KMS-11 (cell line): ENCODE measurements around the gene UGT2B7.

Experiments
- H2AFZ ChIP-seq: fragments of 200-600 bp; sonication (generic); 2 replicates; pipeline ENCODE4 v1.6.1; 2016; ENCODE audit warnings: antibody characterized with exemption, mixed run types, low read depth
- H3K27ac ChIP-seq: fragments of 200-600 bp; sonication (generic); 2 replicates; pipeline ENCODE4 v1.6.1; 2016; ENCODE audit warnings: mild to moderate bottlenecking, mixed run types
- H3K27me3 ChIP-seq: fragments of 200-600 bp; sonication (generic); 2 replicates; pipeline ENCODE4 v1.6.1; 2017; ENCODE audit warnings: mild to moderate bottlenecking, low read depth, mixed run types, moderate library complexity; ENCODE audit not compliant: insufficient read depth
- H3K36me3 ChIP-seq: fragments of 200-600 bp; sonication (generic); 2 replicates; pipeline ENCODE4 v1.6.1; 2017; ENCODE audit warnings: mild to moderate bottlenecking, mixed run types; ENCODE audit not compliant: insufficient read depth
- H3K4me1 ChIP-seq: fragments of 200-600 bp; sonication (generic); 2 replicates; pipeline ENCODE4 v1.6.1; 2016; ENCODE audit warnings: mild to moderate bottlenecking, low read depth, mixed run types; ENCODE audit not compliant: poor library complexity, severe bottlenecking
- H3K4me2 ChIP-seq: fragments of 200-600 bp; sonication (generic); 2 replicates; pipeline ENCODE4 v1.7.0; 2016; ENCODE audit warnings: mild to moderate bottlenecking, mixed run types
- H3K4me3 ChIP-seq: fragments of 200-600 bp; sonication (generic); IDR thresholded peaks from 2 replicates; pipeline ENCODE4 v1.6.1; 2017; ENCODE audit warnings: low read depth, low read length, mixed read lengths; ENCODE audit not compliant: insufficient read depth
- H3K79me2 ChIP-seq: fragments of 200-600 bp; sonication (generic); 2 replicates; pipeline ENCODE4 v1.6.1; 2016; ENCODE audit warnings: low read depth, mixed run types; ENCODE audit not compliant: insufficient read depth
- H3K9ac ChIP-seq: fragments of 200-600 bp; sonication (generic); 2 replicates; pipeline ENCODE4 v1.6.1; 2016; ENCODE audit warnings: mild to moderate bottlenecking, mixed run types
- H4K20me1 ChIP-seq: fragments of 200-600 bp; sonication (generic); 2 replicates; pipeline ENCODE4 v1.6.1; 2016; ENCODE audit warnings: mild to moderate bottlenecking, mixed run types; ENCODE audit not compliant: insufficient read depth
- TF ChIP-seq, protein P1 (sequence below): fragments of 200-600 bp; sonication (generic); conservative IDR thresholded peaks from 2 replicates; pipeline ENCODE4 v1.6.1; 2017; ENCODE audit warnings: low read depth, mild to moderate bottlenecking, antibody characterized with exemption, low read length, moderate library complexity, mixed read lengths

UGT2B7 gene

DNA sequence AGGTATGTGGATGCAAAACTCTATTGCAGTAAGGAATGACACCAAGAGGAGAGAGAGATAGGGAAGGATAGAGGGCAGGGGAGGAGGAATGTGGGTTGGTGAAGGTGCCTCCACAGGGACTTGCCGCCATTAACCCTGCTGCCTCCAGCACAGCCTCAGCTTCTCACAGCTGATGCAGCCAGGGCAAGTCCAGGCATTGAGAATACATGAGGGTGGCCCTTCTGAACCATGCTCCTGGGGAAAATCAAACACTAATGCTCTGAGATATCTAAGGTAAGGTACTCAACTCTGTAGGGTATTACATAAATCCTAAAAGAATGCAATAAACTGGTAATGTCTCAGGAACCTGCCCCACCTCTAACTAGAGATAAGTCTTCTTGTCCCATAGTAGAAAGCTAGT is 28.7 kb downstream of the UGT2B7 start:
- Histone ChIP-seq H4K20me1 (no peaks in the 10 kb centered on the region), H3K36me3 (no peaks in the 10 kb centered on the region), H2AFZ (no peak overlapping the region), H3K4me2 (no peak overlapping the region), H3K4me1 (no peaks in the 10 kb centered on the region), H3K79me2 (no peaks in the 10 kb centered on the region), H3K4me3 (no peak overlapping the region), H3K27me3 (no peaks in the 10 kb centered on the region), H3K9ac (no peak overlapping the region), H3K27ac (no peak overlapping the region)
- TF ChIP-seq, protein P1, sequence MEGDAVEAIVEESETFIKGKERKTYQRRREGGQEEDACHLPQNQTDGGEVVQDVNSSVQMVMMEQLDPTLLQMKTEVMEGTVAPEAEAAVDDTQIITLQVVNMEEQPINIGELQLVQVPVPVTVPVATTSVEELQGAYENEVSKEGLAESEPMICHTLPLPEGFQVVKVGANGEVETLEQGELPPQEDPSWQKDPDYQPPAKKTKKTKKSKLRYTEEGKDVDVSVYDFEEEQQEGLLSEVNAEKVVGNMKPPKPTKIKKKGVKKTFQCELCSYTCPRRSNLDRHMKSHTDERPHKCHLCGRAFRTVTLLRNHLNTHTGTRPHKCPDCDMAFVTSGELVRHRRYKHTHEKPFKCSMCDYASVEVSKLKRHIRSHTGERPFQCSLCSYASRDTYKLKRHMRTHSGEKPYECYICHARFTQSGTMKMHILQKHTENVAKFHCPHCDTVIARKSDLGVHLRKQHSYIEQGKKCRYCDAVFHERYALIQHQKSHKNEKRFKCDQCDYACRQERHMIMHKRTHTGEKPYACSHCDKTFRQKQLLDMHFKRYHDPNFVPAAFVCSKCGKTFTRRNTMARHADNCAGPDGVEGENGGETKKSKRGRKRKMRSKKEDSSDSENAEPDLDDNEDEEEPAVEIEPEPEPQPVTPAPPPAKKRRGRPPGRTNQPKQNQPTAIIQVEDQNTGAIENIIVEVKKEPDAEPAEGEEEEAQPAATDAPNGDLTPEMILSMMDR: no peak

DNA sequence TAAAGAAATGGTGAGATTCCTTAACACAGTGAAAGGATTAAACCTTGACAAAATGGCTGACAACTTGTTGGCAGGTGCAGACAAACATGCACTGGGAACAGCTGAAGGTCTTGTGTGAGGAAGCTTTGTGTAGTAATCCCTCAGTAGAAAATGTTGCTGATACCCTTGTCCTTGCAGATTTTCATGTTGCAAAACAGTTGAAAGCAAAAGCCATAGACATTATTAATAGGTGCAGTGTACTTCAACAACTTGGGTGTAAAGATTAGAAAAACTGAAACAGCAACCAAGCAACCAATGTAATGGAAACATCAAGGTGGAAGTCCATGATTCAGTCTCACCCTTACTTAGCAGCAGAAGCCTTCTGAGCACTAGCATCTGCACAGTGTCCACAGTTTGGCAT is 29.8 kb downstream of the UGT2B7 start:
- no peak overlapping the region for H3K4me2 ChIP-seq
- no peaks in the 10 kb centered on the region for H3K79me2 ChIP-seq
- H3K4me3 ChIP-seq: no peak overlapping the region
- no peaks in the 10 kb centered on the region for H4K20me1 ChIP-seq
- H3K27me3 ChIP-seq: no peaks in the 10 kb centered on the region
- no peak overlapping the region for H2AFZ ChIP-seq
- no peaks in the 10 kb centered on the region for H3K4me1 ChIP-seq
- H3K9ac ChIP-seq: no peak overlapping the region
- TF ChIP-seq, protein P1: no peak
- H3K36me3 ChIP-seq: no peaks in the 10 kb centered on the region
- H3K27ac ChIP-seq: no peak overlapping the region

DNA sequence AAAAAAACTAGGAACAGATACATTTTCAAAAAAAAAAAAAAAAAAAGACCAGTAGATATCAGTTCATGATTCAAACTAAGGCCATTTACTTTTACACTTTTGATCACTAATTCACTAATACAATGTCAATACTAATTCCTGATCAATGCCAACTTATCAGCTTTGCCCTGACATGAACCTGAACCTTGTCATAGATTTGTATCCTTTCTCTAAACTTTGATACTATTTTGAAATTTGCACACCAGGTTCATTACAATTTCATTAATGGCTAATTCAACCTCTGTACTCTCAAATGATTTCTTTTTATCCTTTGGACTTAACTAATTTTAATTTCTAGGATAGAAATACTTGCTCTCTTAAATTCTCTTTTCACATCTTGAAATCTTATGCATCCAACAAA is 37.7 kb downstream of the UGT2B7 start:
- Histone ChIP-seq H3K79me2 (no peaks in the 10 kb centered on the region), H4K20me1 (no peaks in the 10 kb centered on the region), H3K27ac (no peak overlapping the region), H2AFZ (no peak overlapping the region), H3K4me3 (no peak overlapping the region), H3K4me1 (no peaks in the 10 kb centered on the region), H3K4me2 (no peak overlapping the region), H3K9ac (no peak overlapping the region), H3K27me3 (no peaks in the 10 kb centered on the region), H3K36me3 (no peaks in the 10 kb centered on the region)
- TF ChIP-seq, protein P1: no peak

DNA sequence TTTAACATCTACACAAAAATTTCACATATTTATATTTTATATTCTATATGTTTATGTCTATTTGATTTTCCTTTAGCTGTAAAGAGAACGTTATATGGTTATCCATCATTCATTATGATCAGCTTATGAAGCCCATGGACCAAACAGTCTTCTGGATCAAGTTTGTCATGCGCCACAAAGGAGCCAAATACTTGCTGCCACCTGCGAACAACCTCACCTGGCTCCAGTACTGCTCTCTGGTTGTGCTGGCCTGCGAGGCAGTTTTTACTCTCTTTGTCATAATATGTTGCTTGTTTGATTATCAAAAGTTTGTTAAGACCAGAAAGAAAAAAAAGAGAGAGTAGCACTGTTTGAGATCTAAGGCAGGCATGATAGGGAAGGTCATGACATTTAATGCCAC is 38.2 kb downstream of the UGT2B7 start:
- H4K20me1 ChIP-seq: no peaks in the 10 kb centered on the region
- TF ChIP-seq, protein P1: no peak

More for the DNA sequence above, 38.2 kb downstream of the UGT2B7 start:
- Histone ChIP-seq H3K79me2 (no peaks in the 10 kb centered on the region), H3K9ac (no peak overlapping the region), H2AFZ (no peak overlapping the region), H3K27me3 (no peaks in the 10 kb centered on the region), H3K4me2 (no peak overlapping the region), H3K4me1 (no peaks in the 10 kb centered on the region), H3K27ac (no peak overlapping the region), H3K36me3 (no peaks in the 10 kb centered on the region), H3K4me3 (no peak overlapping the region)
